Lower leg skin (tissue), 3 donors: ENCODE measurements around the gene PCSK5.

Source experiments
- CTCF ChIP-seq, 3 donors: fragments of 450-650 bp; IDR thresholded peaks; one replicate each; pipeline ENCODE4 v1.5.1; 2016; ENCODE audit warnings: antibody characterized with exemption in 3 of 3, mild to moderate bottlenecking in 3 of 3, moderate library complexity in 2 of 3
- POLR2A ChIP-seq, 2 donors: fragments of 450-650 bp; IDR thresholded peaks; one replicate each; pipeline ENCODE4 v1.6.1; 2016 to 2017; ENCODE audit warnings: antibody characterized with exemption in 2 of 2, mild to moderate bottlenecking in 1 of 2, moderate library complexity in 1 of 2

GRCh38 chr9:76150013-76150412, 259.5 kb downstream of the PCSK5 start:
- TF ChIP-seq CTCF (IDR thresholded peaks at IDR 0.05), result no peak
- TF ChIP-seq POLR2A (IDR thresholded peaks at IDR 0.05), result no peak
